NCI-H748 (cell line): ENCODE data around the gene ANXA7.
A peak's percentile ranks its signal among the peaks of the same experiment; 100 is the strongest.

ENCODE experiments used
- DNase-seq: peaks from one replicate; lab custom pipeline; 2025; ENCODE audit not compliant: unreplicated experiment; lab: John Stamatoyannopoulos, UW

The ANXA7 gene

GRCh38 chr10:73413528-73414229, at the start of gene ANXA7:
Gene ANXA7 (minus strand): TSS chr10:73414058. CDS start chr10:73400856, 13,202 bp downstream.
- DNase-seq: peak; percentile 93

- DNase-seq: no peak
These were observed 47.0 kb upstream of the ANXA7 start for GRCh38 chr10:73460897-73461296.

- DNase-seq: no peak
These were observed 45.9 kb upstream of the ANXA7 start for GRCh38 chr10:73459683-73460314.

- DNase-seq: no peak
These were observed 42.5 kb upstream of the ANXA7 start for GRCh38 chr10:73456187-73456890.

- no peak for DNase-seq
These were observed 35.3 kb upstream of the ANXA7 start for GRCh38 chr10:73449113-73449512.

- no peak for DNase-seq
These were observed 34.5 kb upstream of the ANXA7 start for GRCh38 chr10:73448384-73448783.

GRCh38 chr10:73446926-73447325, 33.1 kb upstream of the ANXA7 start:
- DNase-seq: no peak

GRCh38 chr10:73444457-73444856, 30.6 kb upstream of the ANXA7 start:
- DNase-seq: no peak

GRCh38 chr10:73439605-73440312, 25.9 kb upstream of the ANXA7 start:
- no peak for DNase-seq

- no peak for DNase-seq
These were observed 25.2 kb upstream of the ANXA7 start for GRCh38 chr10:73439055-73439454.

GRCh38 chr10:73433538-73433867, 19.6 kb upstream of the ANXA7 start, which contains the start of gene MSS51:
Gene MSS51 (minus strand): TSS chr10:73433561. CDS start chr10:73428284, 5,277 bp downstream.
- DNase-seq: no peak

GRCh38 chr10:73432646-73433537, 19.0 kb upstream of the ANXA7 start:
- DNase-seq: peak; percentile 41

GRCh38 chr10:73426318-73426717, 12.5 kb upstream of the ANXA7 start:
- no peak for DNase-seq

- no peak for DNase-seq
These were observed 10.6 kb upstream of the ANXA7 start for GRCh38 chr10:73424478-73424877.

GRCh38 chr10:73423309-73423708, 9.5 kb upstream of the ANXA7 start:
- DNase-seq: no peak

- DNase-seq: no peak
These were observed 2.7 kb upstream of the ANXA7 start for GRCh38 chr10:73416571-73416970.

GRCh38 chr10:73414230-73414945, 530 bp upstream of the ANXA7 start:
- peak; percentile 65 for DNase-seq

- DNase-seq: peak; percentile 72
These were observed 740 bp downstream of the ANXA7 start for GRCh38 chr10:73413108-73413527.

GRCh38 chr10:73410897-73411296, 3.0 kb downstream of the ANXA7 start:
- no peak for DNase-seq
